Activated T-cell treated with anti-CD3 and anti-CD28 coated beads, Interleukin-2, amount 50 U/mL, for 4 hours (primary cell): Measurements from ENCODE around the gene MYO3B. TPM values are rescaled to one million over a fixed set of nuclear protein-coding genes. Genes with fewer than 3 reads are reported as not detected.

ENCODE experiments used
- ATAC-seq, 2 donors: fragments of 200-7000 bp; cut with Tn5 transposase; one replicate each; pipeline ENCODE4 v1.10.0; 2021
- DNase-seq: peaks from one replicate; pipeline ENCODE4 v3.0.0-alpha.2; 2020
- H3K27me3 Mint-ChIP-seq: one replicate; pipeline ENCODE4 v1.8.0; 2021; ENCODE audit warnings: low read depth, mixed read lengths
- H3K36me3 Mint-ChIP-seq: one replicate; pipeline ENCODE4 v1.8.0; 2022; ENCODE audit warnings: mixed read lengths; ENCODE audit not compliant: insufficient read depth
- H3K4me1 Mint-ChIP-seq: one replicate; pipeline ENCODE4 v1.8.0; 2021; ENCODE audit warnings: low read depth, mixed read lengths
- H3K4me3 Mint-ChIP-seq: one replicate; pipeline ENCODE4 v1.8.0; 2021; ENCODE audit warnings: mild to moderate bottlenecking, moderate library complexity, mixed read lengths
- H3K9me3 Mint-ChIP-seq: one replicate; pipeline ENCODE4 v1.8.0; 2021; ENCODE audit warnings: mixed read lengths
- total RNA-seq, 3 donors: library from RNA; stranded (reverse); gene quantifications; one replicate each; pipeline ENCODE4 v1.2.1, GENCODE V29; 2021

The MYO3B gene
- total RNA-seq, 3 donors from 2014 or later: 0.08 TPM

DNA sequence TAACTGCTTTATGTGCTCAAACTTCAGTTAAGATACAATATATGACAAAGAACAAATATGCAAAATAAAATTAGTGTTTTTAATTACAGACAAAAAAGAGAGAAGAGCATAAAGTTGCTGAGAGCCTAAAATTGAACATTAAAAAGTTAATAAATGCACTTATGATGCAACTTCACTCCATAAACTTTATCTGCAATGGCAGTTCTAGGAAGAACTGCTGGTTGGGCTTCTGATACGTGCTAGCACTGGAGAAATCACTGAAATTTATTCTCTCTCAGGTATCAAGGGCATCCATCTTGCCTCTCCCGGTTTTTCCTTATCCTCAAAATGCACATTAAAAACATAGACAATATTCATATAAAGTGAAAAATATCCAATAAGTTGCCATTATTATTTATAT lies 35.7 kb downstream of the MYO3B start:
- Mint-ChIP-seq H3K4me1 (no peaks in the 10 kb centered on the region), H3K36me3 (no peaks in the 10 kb centered on the region), H3K4me3 (no peak overlapping the region), H3K27me3 (peaks cover 4% of the 10 kb centered on the region), H3K9me3 (no peaks in the 10 kb centered on the region)
- DNase-seq: no peak
- ATAC-seq: no peak

- H3K27me3 Mint-ChIP-seq: peaks cover 4% of the 10 kb centered on the region
- H3K4me3 Mint-ChIP-seq: no peak overlapping the region
- DNase-seq: no peak
- no peaks in the 10 kb centered on the region for H3K9me3 Mint-ChIP-seq
- H3K4me1 Mint-ChIP-seq: no peaks in the 10 kb centered on the region
- ATAC-seq: no peak
- no peaks in the 10 kb centered on the region for H3K36me3 Mint-ChIP-seq
These were observed 36.5 kb downstream of the MYO3B start for GRCh38 chr2:170214309-170214948.

DNA sequence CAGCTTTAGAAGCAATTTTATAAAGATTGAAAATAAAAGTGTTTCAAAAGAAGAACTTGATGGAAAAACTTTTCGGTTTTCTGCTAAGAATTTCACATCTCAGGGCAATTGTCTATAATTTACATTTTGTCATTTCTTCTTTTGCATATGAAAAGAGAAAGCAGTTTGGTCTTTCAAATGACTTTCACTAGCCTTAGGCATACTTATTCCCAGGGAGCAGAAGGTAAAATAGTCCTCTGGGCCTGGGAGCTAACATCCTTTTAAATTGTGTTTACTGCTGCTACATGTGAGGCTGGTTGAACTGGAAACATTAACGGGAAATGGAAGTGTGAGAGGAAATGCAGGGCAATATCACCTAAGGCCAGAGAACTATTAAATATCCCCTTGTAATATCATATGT lies 37.1 kb downstream of the MYO3B start:
- Mint-ChIP-seq H3K9me3 (no peaks in the 10 kb centered on the region), H3K4me1 (no peaks in the 10 kb centered on the region), H3K36me3 (no peaks in the 10 kb centered on the region), H3K27me3 (peaks cover 7% of the 10 kb centered on the region), H3K4me3 (no peak overlapping the region)
- no peak for ATAC-seq
- no peak for DNase-seq

DNA sequence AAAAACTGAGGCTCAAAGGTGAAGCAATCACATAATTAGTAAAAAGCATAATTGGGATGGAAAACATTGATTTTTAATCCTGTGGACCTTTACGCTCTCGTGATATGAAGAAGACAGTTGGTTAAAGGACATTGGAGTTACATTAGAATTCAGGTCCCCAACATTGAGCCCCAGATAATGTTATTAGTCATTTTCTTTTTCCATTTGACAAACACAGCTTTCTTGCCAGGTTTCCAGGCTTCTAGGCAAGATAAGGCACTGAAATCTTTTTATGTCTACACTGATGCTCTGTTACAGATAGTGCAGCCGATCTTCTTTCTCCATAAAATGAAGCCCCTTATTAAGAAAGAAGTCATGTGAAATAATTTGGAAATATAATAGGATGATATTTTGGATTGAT lies 38.5 kb downstream of the MYO3B start:
- peaks cover 7% of the 10 kb centered on the region for H3K27me3 Mint-ChIP-seq
- H3K9me3 Mint-ChIP-seq: no peaks in the 10 kb centered on the region
- no peaks in the 10 kb centered on the region for H3K36me3 Mint-ChIP-seq
- no peak for DNase-seq
- H3K4me3 Mint-ChIP-seq: no peak overlapping the region
- H3K4me1 Mint-ChIP-seq: peaks cover 1% of the 10 kb centered on the region
- ATAC-seq: no peak

GRCh38 chr2:170216981-170217380 lies 39.0 kb downstream of the MYO3B start:
- Mint-ChIP-seq H3K9me3 (no peaks in the 10 kb centered on the region), H3K4me1 (peaks cover 5% of the 10 kb centered on the region), H3K36me3 (no peaks in the 10 kb centered on the region), H3K4me3 (no peak overlapping the region), H3K27me3 (peaks cover 7% of the 10 kb centered on the region)
- ATAC-seq (no peak), DNase-seq (no peak)

DNA sequence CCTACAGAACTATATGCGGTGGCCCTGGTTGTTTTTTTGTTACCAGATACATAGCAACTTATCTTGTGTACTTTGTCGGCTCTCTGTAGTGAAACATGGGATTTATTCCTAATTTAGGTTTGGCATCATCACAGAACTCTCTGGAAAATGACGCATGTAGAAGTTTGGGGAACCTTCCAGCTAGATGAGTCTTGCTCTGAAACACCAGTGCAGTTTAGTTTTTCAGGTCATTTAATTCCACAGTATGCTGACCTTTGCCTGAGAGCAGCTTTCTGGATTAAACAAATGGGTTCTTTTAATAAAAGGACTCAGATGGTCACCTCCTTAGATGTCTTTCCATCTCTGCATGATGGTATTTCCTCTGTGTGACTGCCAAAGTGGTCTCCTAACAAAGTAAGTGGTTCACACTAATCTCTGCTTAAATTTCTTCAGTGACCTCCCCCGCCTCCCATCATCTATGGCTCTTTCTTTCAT lies 39.9 kb downstream of the MYO3B start:
- ATAC-seq: no peak
- Mint-ChIP-seq H3K4me3 (no peak overlapping the region), H3K4me1 (peaks cover 5% of the 10 kb centered on the region), H3K9me3 (no peaks in the 10 kb centered on the region), H3K27me3 (peaks cover 6% of the 10 kb centered on the region), H3K36me3 (no peaks in the 10 kb centered on the region)
- DNase-seq: no peak

DNA sequence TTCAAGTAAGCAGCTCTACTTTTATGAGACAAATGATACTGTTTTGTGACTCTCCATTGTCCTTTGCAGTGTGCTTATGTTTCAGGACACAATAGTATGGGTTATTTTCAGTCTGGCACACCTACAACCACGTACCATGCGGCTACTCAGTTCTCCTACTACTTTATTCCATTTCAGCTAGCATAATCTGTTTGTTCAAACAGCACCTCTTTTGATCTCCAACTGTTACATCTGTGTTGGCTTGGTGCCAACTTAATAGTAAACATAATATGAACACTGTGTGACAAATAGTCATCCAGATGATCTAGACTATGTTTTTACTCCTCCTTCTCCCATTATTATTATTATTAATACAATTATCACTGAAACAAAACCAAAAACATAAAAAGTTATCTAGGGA lies 40.5 kb downstream of the MYO3B start:
- H3K4me1 Mint-ChIP-seq: peaks cover 5% of the 10 kb centered on the region
- H3K27me3 Mint-ChIP-seq: peaks cover 2% of the 10 kb centered on the region
- no peaks in the 10 kb centered on the region for H3K9me3 Mint-ChIP-seq
- no peaks in the 10 kb centered on the region for H3K36me3 Mint-ChIP-seq
- no peak overlapping the region for H3K4me3 Mint-ChIP-seq
- no peak for ATAC-seq
- DNase-seq: no peak

GRCh38 chr2:170218931-170219330 lies 41.0 kb downstream of the MYO3B start:
- Mint-ChIP-seq H3K9me3 (no peaks in the 10 kb centered on the region), H3K36me3 (no peaks in the 10 kb centered on the region), H3K4me3 (no peak overlapping the region), H3K27me3 (peaks cover 2% of the 10 kb centered on the region), H3K4me1 (peaks cover 5% of the 10 kb centered on the region)
- ATAC-seq (no peak), DNase-seq (no peak)

DNA sequence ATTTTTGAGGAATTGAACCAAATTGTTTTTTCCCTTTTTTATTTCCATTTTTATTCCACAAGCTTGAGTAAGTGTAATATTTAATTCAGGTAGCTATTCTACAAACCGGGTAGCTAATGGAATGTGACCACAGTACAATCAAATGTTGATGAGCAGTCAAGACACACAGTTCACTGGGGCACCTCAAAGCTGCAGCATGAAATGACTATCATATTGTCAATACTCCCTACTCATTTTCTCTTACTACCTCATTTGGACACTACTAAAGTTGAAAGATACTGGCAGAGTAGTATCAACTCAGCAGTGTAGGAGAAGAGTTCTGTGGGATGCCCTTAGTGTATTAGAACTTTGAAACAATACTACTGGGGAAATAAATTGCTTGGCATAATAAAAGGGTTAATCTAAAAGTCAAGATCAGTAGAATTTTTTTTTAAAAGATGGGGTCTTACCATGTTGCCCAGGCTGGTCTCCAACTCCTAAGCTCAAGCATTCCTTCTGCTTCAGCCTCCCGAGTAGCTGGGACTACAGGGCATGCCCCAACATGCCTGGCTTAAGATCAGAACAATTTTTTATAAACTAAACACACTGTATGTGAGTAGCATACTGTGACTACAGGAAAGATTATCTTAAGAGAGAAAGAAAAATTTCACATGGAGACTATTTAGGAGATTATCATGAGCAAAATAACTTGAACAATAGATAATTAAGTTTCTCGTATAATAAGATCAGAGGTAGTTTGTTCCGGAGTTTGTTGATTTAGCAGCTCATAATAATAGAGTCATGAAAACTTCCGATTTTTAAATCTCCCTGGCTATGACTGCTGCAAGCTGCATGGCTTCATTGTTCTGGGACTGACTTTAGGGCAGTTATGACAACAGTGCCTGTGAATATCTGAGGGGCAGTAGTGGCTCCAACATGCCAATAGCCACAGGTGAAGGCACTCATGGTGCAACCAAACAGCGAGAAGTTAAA lies 43.7 kb downstream of the MYO3B start:
- H3K9me3 Mint-ChIP-seq: no peaks in the 10 kb centered on the region
- H3K4me3 Mint-ChIP-seq: no peak overlapping the region
- H3K27me3 Mint-ChIP-seq: peaks cover 5% of the 10 kb centered on the region
- no peaks in the 10 kb centered on the region for H3K36me3 Mint-ChIP-seq
- peaks cover 5% of the 10 kb centered on the region for H3K4me1 Mint-ChIP-seq
- ATAC-seq (no peak), DNase-seq (no peak)

GRCh38 chr2:170222298-170222697 lies 44.4 kb downstream of the MYO3B start:
- ATAC-seq: no peak
- peaks cover 5% of the 10 kb centered on the region for H3K4me1 Mint-ChIP-seq
- H3K9me3 Mint-ChIP-seq: no peaks in the 10 kb centered on the region

DNA sequence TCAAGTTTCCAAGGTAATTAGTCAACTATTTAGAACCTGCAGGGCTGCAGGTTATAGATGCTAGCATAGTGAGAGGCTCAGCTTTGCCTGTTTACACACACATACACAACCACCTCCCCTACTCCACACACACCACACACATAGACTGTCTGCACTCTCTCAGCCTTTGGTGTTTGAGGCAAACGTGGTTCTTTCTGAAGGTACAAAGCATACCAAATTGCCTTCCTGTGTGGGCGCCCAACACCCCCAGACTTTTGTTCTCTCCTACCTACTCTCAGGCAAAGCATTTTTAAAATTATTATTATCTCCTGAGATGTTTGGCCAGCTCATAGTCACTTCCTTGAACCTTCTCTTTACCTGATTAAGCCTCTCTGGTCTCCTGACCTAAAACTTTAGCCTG lies 44.9 kb downstream of the MYO3B start:
- no peak for ATAC-seq
- H3K4me3 Mint-ChIP-seq: no peak overlapping the region
- no peaks in the 10 kb centered on the region for H3K36me3 Mint-ChIP-seq
- no peaks in the 10 kb centered on the region for H3K9me3 Mint-ChIP-seq
- H3K27me3 Mint-ChIP-seq: peaks cover 5% of the 10 kb centered on the region
- no peak for DNase-seq
- H3K4me1 Mint-ChIP-seq: peaks cover 5% of the 10 kb centered on the region

More at GRCh38 chr2:170222298-170222697, 44.4 kb downstream of the MYO3B start:
- no peak for DNase-seq
- Mint-ChIP-seq H3K27me3 (peaks cover 5% of the 10 kb centered on the region), H3K4me3 (no peak overlapping the region), H3K36me3 (no peaks in the 10 kb centered on the region)

GRCh38 chr2:170224692-170225294 lies 46.8 kb downstream of the MYO3B start:
- H3K4me3 Mint-ChIP-seq: no peak overlapping the region
- ATAC-seq (no peak), DNase-seq (no peak)
- no peaks in the 10 kb centered on the region for H3K36me3 Mint-ChIP-seq
- H3K9me3 Mint-ChIP-seq: no peaks in the 10 kb centered on the region
- H3K27me3 Mint-ChIP-seq: peaks cover 5% of the 10 kb centered on the region
- H3K4me1 Mint-ChIP-seq: peaks cover 5% of the 10 kb centered on the region

GRCh38 chr2:170226216-170226615 lies 48.3 kb downstream of the MYO3B start:
- DNase-seq: no peak
- no peak for ATAC-seq
- no peak overlapping the region for H3K4me3 Mint-ChIP-seq
- no peaks in the 10 kb centered on the region for H3K36me3 Mint-ChIP-seq
- peaks cover 3% of the 10 kb centered on the region for H3K27me3 Mint-ChIP-seq
- H3K4me1 Mint-ChIP-seq: peaks cover 5% of the 10 kb centered on the region
- H3K9me3 Mint-ChIP-seq: no peaks in the 10 kb centered on the region

DNA sequence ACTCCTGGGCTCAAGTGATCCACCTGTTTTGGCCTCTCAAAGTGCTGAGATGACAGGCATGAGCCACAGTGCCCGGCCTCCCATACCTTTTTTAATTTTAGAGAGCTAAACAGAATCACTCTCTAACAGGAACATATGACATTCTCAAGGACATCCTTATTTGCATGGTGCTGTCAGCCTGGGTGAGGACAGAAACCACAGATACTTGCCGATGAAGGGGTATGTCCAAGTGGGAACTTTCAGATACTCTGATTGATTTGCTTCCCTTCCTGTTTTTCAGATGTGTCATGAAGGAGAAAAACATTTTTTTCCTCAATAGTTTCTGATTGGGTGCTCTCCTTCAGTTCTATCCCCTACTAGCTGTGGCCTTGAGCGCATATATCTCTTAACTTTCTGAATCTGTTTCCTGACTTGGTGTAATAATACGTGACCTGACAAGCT lies 49.6 kb downstream of the MYO3B start:
- no peak for ATAC-seq
- Mint-ChIP-seq H3K36me3 (no peaks in the 10 kb centered on the region), H3K9me3 (no peaks in the 10 kb centered on the region), H3K4me3 (no peak overlapping the region), H3K4me1 (no peaks in the 10 kb centered on the region), H3K27me3 (peaks cover 3% of the 10 kb centered on the region)
- DNase-seq: no peak
